NT2/D1 (cell line): ENCODE results near the gene PLEKHG4B.

Experiments used
- SUZ12 ChIP-seq: IDR thresholded peaks from 2 replicates; pipeline ENCODE4 v1.6.1; 2011; ENCODE audit not compliant: insufficient read length, insufficient read depth; ENCODE audit errors: extremely low read depth
- YY1 ChIP-seq: IDR thresholded peaks from 2 replicates; pipeline ENCODE4 v1.6.1; 2011; ENCODE audit not compliant: insufficient read length, insufficient read depth

GRCh38 chr5:94113-94892 is 2.3 kb downstream of the PLEKHG4B start:
- TF ChIP-seq YY1 (no peak), SUZ12 (no peak)
